Endothelial cell of hepatic sinusoid (primary cell): Measurements from ENCODE around the gene TRAF1.

Experiments
- in situ Hi-C: cut with HindIII; loops from 2 replicates; pipeline ENCODE4 v1.10.0; 2017; ENCODE audit warnings: low sequenced_read_pairs

The TRAF1 gene

GRCh38 chr9:120891245-120891883 lies 35.2 kb downstream of the TRAF1 start:
- in situ Hi-C loops: no loop called here

GRCh38 chr9:120890320-120891244 lies 36.0 kb downstream of the TRAF1 start:
- in situ Hi-C loops: no loop called here

GRCh38 chr9:120889606-120890271 lies 36.9 kb downstream of the TRAF1 start:
- in situ Hi-C loops: no loop called here

GRCh38 chr9:120888626-120889025 lies 38.0 kb downstream of the TRAF1 start:
- in situ Hi-C loops: no loop called here

GRCh38 chr9:120886490-120886967 lies 40.1 kb downstream of the TRAF1 start:
- in situ Hi-C loops: no loop called here

GRCh38 chr9:120885958-120886357 lies 40.6 kb downstream of the TRAF1 start:
- in situ Hi-C loops: no loop called here

GRCh38 chr9:120885457-120885856 lies 41.1 kb downstream of the TRAF1 start:
- in situ Hi-C loops: no loop called here

- in situ Hi-C loops: no loop called here
Measured at GRCh38 chr9:120883608-120883996, 43.0 kb downstream of the TRAF1 start.

- in situ Hi-C loops: no loop called here
Measured at GRCh38 chr9:120882935-120883607, 43.5 kb downstream of the TRAF1 start.

GRCh38 chr9:120879446-120879845 lies 47.1 kb downstream of the TRAF1 start:
- in situ Hi-C loops: loop anchor here (5.0 kb wide), 1 partner anchor 48 kb away; the partner anchor contains the start of gene TRAF1

- in situ Hi-C loops: loop anchor here (5.0 kb wide), 1 partner anchor 49 kb away; the partner anchor contains the start of gene TRAF1
Measured at GRCh38 chr9:120878188-120879130, 48.1 kb downstream of the TRAF1 start.

GRCh38 chr9:120877276-120878034 lies 49.1 kb downstream of the TRAF1 start:
- in situ Hi-C loops: loop anchor here (5.0 kb wide), 1 partner anchor 50 kb away; the partner anchor contains the start of gene TRAF1

GRCh38 chr9:120876842-120877240 lies 49.8 kb downstream of the TRAF1 start, which contains the start of gene PHF19:
Gene PHF19 (minus strand): TSS chr9:120877188. CDS start chr9:120874741, 2,447 bp downstream.
- in situ Hi-C loops: loop anchor here (5.0 kb wide), 1 partner anchor 50 kb away; the partner anchor contains the start of gene TRAF1

- in situ Hi-C loops: loop anchor here (5.0 kb wide), 1 partner anchor 51 kb away; the partner anchor contains the start of gene TRAF1
Measured at GRCh38 chr9:120875954-120876841, 50.4 kb downstream of the TRAF1 start.

- in situ Hi-C loops: loop anchor here (5.0 kb wide), 1 partner anchor 52 kb away; the partner anchor contains the start of gene TRAF1
Measured at GRCh38 chr9:120875643-120875953, 51.0 kb downstream of the TRAF1 start.

GRCh38 chr9:120875195-120875565 lies 51.4 kb downstream of the TRAF1 start:
- in situ Hi-C loops: loop anchor here (5.0 kb wide), 1 partner anchor 52 kb away; the partner anchor contains the start of gene TRAF1
